HL-60 (cell line): ENCODE measurements around the gene LCNL1.

Experiments
- DNase-seq, 2 experiments: peaks; one replicate each; pipeline ENCODE4 v3.0.0-alpha.2; 2010 to 2020; ENCODE audit warnings: low read depth in 1 of 2, low spot score in 1 of 2
- H3K27ac ChIP-seq: fragments of 250-450 bp; sonication (Bioruptor Pico); replicated peaks from 2 replicates; pipeline ENCODE4 v1.5.1; 2020; ENCODE audit warnings: mild to moderate bottlenecking, moderate library complexity
- H3K27me3 ChIP-seq: fragments of 250-450 bp; sonication (Bioruptor Pico); 2 replicates; pipeline ENCODE4 v1.5.1; 2021; ENCODE audit warnings: mild to moderate bottlenecking, moderate library complexity; ENCODE audit not compliant: insufficient read depth, poor library complexity, severe bottlenecking
- H3K4me3 ChIP-seq: replicated peaks from 2 replicates; pipeline ENCODE4 v1.5.1; 2011; ENCODE audit warnings: mild to moderate bottlenecking, control low read depth, low read length; ENCODE audit not compliant: insufficient read depth
- GABPA ChIP-seq: IDR thresholded peaks from 2 replicates; pipeline ENCODE4 v1.6.1; 2012; ENCODE audit warnings: low read depth
- POLR2AphosphoS5 ChIP-seq: IDR thresholded peaks from 2 replicates; pipeline ENCODE4 v1.6.1; 2012; ENCODE audit warnings: low read depth
- SPI1 ChIP-seq: IDR thresholded peaks from 2 replicates; pipeline ENCODE4 v1.6.1; 2012; ENCODE audit warnings: low read depth, mild to moderate bottlenecking, borderline replicate concordance
- TF ChIP-seq, protein P1 (sequence below): IDR thresholded peaks from 2 replicates; pipeline ENCODE4 v1.6.1; 2012; ENCODE audit warnings: low read depth; ENCODE audit not compliant: insufficient replicate concordance
- TF ChIP-seq, protein P2 (sequence below): IDR thresholded peaks from one replicate; pipeline ENCODE4 v1.5.1; 2011; ENCODE audit warnings: low read length, control low read depth, inconsistent platforms; ENCODE audit not compliant: insufficient read depth

The LCNL1 gene

DNA sequence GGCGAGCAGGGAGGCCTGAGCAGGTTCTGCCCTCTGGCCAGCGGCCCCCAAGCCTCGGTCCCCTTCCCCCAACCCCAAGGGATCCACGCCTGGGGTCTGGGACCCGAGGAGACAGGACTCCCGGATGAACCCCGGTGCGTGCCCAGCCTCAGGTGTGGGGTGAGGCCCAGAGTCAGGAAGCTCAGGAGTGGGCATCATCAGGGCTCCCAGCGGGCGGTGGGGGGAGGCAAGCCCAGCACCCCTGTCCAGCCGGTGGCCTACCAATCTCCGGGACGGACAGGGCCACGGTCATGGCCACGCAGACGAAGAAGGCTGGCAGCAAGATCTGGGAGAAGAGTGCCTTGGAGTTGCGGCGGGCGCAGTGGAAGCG is 30.8 kb downstream of the LCNL1 start:
- no peak for TF ChIP-seq SPI1
- TF ChIP-seq POLR2AphosphoS5, result no peak
- H3K4me3 ChIP-seq, result no peak overlapping the region
- DNase-seq, result no peak
- no peak overlapping the region for H3K27ac ChIP-seq
- H3K27me3 ChIP-seq, result no peaks in the 10 kb centered on the region

DNA sequence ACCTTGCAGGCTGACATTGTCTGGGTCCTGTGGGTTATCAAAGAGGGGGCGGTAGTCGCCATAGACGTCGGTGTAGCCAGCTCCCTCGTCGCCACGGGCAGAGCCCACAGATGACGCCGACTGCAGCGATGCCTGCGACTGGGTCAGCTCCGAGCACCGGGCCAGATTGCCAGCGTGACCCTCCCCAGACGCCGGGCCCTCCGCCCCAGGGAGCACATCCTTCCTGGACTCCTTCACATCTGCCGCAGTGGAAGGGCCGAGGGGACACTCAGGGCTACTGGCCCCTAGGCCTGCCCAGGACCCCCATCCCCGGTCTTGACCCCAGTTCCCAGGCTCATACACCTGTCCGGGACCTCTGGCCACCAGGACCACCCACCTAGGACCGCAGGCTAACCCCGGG is 31.4 kb downstream of the LCNL1 start:
- Histone ChIP-seq H3K27me3 (no peaks in the 10 kb centered on the region), H3K4me3 (no peak overlapping the region), H3K27ac (no peak overlapping the region)
- no peak for DNase-seq
- TF ChIP-seq GABPA, result no peak
- TF ChIP-seq, protein P1, sequence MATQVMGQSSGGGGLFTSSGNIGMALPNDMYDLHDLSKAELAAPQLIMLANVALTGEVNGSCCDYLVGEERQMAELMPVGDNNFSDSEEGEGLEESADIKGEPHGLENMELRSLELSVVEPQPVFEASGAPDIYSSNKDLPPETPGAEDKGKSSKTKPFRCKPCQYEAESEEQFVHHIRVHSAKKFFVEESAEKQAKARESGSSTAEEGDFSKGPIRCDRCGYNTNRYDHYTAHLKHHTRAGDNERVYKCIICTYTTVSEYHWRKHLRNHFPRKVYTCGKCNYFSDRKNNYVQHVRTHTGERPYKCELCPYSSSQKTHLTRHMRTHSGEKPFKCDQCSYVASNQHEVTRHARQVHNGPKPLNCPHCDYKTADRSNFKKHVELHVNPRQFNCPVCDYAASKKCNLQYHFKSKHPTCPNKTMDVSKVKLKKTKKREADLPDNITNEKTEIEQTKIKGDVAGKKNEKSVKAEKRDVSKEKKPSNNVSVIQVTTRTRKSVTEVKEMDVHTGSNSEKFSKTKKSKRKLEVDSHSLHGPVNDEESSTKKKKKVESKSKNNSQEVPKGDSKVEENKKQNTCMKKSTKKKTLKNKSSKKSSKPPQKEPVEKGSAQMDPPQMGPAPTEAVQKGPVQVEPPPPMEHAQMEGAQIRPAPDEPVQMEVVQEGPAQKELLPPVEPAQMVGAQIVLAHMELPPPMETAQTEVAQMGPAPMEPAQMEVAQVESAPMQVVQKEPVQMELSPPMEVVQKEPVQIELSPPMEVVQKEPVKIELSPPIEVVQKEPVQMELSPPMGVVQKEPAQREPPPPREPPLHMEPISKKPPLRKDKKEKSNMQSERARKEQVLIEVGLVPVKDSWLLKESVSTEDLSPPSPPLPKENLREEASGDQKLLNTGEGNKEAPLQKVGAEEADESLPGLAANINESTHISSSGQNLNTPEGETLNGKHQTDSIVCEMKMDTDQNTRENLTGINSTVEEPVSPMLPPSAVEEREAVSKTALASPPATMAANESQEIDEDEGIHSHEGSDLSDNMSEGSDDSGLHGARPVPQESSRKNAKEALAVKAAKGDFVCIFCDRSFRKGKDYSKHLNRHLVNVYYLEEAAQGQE, result no peak
- TF ChIP-seq, protein P2, sequence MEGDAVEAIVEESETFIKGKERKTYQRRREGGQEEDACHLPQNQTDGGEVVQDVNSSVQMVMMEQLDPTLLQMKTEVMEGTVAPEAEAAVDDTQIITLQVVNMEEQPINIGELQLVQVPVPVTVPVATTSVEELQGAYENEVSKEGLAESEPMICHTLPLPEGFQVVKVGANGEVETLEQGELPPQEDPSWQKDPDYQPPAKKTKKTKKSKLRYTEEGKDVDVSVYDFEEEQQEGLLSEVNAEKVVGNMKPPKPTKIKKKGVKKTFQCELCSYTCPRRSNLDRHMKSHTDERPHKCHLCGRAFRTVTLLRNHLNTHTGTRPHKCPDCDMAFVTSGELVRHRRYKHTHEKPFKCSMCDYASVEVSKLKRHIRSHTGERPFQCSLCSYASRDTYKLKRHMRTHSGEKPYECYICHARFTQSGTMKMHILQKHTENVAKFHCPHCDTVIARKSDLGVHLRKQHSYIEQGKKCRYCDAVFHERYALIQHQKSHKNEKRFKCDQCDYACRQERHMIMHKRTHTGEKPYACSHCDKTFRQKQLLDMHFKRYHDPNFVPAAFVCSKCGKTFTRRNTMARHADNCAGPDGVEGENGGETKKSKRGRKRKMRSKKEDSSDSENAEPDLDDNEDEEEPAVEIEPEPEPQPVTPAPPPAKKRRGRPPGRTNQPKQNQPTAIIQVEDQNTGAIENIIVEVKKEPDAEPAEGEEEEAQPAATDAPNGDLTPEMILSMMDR, result no peak
- TF ChIP-seq SPI1, result no peak
- TF ChIP-seq POLR2AphosphoS5, result no peak

DNA sequence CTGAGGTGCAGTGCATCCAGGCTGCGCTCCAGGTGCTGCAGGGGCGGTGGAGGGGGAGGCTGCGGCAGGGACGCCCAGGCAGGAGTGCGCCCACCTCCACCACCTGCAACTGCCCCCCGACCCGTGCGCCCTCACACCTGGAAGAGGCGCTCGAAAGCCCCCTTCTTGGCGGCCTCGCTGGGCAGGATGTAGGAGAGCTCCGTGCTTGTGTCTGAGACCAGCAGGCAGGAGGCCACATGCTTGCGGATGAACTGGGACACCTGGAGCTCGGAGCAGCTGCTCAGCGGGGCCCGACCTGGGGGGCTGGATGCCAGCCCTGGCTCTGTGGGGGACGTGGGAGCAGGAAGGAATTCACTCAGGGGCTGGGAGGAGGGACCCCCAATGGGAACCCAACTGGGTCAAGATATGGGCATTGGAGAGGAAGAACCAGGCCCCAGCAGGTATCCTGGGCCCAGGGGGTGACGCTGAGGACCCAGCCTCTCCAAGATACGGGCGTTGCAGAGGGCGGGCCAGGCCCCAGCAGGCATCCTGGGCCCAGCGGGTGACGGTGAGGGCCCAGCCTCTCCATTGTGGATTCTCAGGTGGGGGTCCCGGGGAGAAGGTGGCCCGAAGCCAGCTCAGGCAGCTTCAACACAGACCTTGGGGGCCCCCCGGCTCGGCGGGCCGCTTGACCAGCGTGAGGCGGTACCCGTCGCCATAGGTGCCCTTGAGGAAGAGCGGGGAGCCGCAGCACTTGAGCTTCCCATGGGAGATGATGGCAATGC is 32.2 kb downstream of the LCNL1 start:
- TF ChIP-seq POLR2AphosphoS5 (no peak), SPI1 (no peak), GABPA (no peak)
- TF ChIP-seq, protein P2, result no peak
- TF ChIP-seq, protein P1, result no peak
- Histone ChIP-seq H3K4me3 (no peak overlapping the region), H3K27ac (no peak overlapping the region), H3K27me3 (no peaks in the 10 kb centered on the region)
- DNase-seq, result no peak

DNA sequence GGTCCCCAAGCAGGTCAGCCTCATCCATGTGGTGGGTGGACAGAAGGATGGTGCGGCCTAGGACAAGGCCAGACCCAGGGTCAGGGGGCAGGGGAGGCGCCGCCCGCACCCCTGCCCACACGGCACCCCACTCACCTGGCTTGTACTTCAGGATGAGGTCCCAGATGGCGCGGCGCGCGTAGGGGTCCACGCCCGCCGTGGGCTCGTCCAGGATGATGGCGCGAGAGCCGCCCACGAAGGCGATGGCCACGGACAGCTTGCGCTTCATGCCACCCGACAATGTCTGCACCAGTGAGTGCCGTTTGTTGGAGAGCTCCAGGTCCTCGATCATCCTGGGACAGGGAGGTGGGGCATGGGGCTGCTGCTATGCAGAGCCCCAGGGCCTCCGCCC is 32.7 kb downstream of the LCNL1 start:
- Histone ChIP-seq H3K27me3 (no peaks in the 10 kb centered on the region), H3K4me3 (no peak overlapping the region), H3K27ac (no peak overlapping the region)
- TF ChIP-seq POLR2AphosphoS5, result no peak
- TF ChIP-seq, protein P2, result no peak
- TF ChIP-seq, protein P1, result no peak
- no peak for TF ChIP-seq SPI1
- no peak for TF ChIP-seq GABPA
- DNase-seq, result no peak
